ENCODE results near the gene GALNTL6. TPM values are rescaled to one million over a fixed set of nuclear protein-coding genes. Genes with fewer than 3 reads are reported as not detected.

Gene GALNTL6
- total and polyA plus RNA-seq, 7 experiments from 2014 or later, result not detected

GRCh38 chr4:172155838-172156345 lies 342.7 kb downstream of the GALNTL6 start:
- POLR2A ChIA-PET, result no interaction called here
- peaks cover 0 to 12% (median 0%) of the 10 kb centered on the region in 11 donors for H3K9me3 Mint-ChIP-seq
- H3K4me3 Mint-ChIP-seq, result no peak overlapping the region
- Histone ChIP-seq H3K4me3 (ENCODE audit: low read length) (no peak overlapping the region), H3K4me1 (ENCODE audit: control insufficient read depth in 2 of 2, insufficient read depth in 2 of 2, low read length in 2 of 2) (no peaks in the 10 kb centered on the region), H3K27me3 (ENCODE audit: control insufficient read depth in 2 of 2, insufficient read depth in 2 of 2, low read length in 2 of 2) (no peaks in the 10 kb centered on the region), H3K9me3 (ENCODE audit: control insufficient read depth in 2 of 3, low read length in 3 of 3) (no peaks in the 10 kb centered on the region), H3K27ac (ENCODE audit: low read depth, low read length) (no peak overlapping the region), H3K36me3 (ENCODE audit: control insufficient read depth in 2 of 3, insufficient read depth in 3 of 3, low read length in 3 of 3) (no peaks in the 10 kb centered on the region)
- peaks cover 0 to 2% (median 0%) of the 10 kb centered on the region in 7 donors for H3K4me1 Mint-ChIP-seq
- CTCF ChIA-PET, result no interaction called here
- no peak overlapping the region for H3K27ac Mint-ChIP-seq
- H3K27me3 Mint-ChIP-seq, result no peaks in the 10 kb centered on the region
- intact Hi-C loops (cut with micrococcal nuclease), result no loop called here
- no peaks in the 10 kb centered on the region for H3K36me3 Mint-ChIP-seq
- ATAC-seq, result no peak
- DNase-seq, result no peak

DNA sequence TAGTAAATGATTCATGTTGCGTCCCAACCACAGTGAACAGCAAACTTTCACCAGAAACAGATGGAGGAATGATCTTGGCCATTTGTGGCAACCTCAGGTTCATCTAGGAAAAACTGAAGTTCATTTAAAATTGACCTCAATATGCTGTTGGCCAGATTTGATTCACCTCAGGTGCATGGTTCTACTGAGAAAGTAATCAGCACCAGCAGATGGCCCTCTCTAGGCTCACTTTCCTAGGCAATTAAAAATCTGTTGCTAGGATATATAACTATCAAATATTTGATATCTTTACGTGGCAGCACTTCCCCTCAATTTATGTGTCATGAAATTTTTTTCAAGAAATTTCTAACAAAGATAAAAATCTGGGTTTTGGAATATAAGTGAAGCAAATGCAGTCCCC lies 344.7 kb downstream of the GALNTL6 start:
- H3K36me3 ChIP-seq (ENCODE audit: control insufficient read depth in 2 of 3, insufficient read depth in 3 of 3, low read length in 3 of 3), result no peaks in the 10 kb centered on the region
- no peaks in the 10 kb centered on the region for H3K9me3 ChIP-seq (ENCODE audit: control insufficient read depth in 2 of 3, low read length in 3 of 3)

DNA sequence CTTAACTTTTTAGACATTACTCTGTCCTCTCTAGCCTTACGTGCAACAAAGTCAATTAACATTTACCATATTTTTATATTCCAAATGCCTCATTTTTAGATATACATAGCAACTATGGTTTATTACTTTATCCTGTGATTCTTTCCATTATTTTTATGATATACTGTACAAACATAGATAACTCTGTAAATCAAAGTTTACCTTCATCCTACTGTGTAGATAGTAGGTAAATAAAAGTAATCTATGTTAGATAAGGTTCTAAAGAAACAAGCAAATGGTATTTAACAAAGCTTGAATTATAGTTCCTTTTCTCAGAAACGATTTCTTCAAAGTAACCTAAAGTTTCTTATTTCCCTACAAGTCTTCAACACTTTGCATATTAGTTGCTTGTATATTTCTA lies 350.0 kb downstream of the GALNTL6 start:
- no peak overlapping the region for H3K27ac Mint-ChIP-seq
- H3K9me3 Mint-ChIP-seq, result peaks cover 0 to 28% (median under 1%) of the 10 kb centered on the region in 11 donors
- intact Hi-C loops (cut with micrococcal nuclease), result no loop called here
- ChIA-PET CTCF (no interaction called here), POLR2A (no interaction called here)
- H3K27me3 ChIP-seq (ENCODE audit: control insufficient read depth in 2 of 2, insufficient read depth in 2 of 2, low read length in 2 of 2), result no peaks in the 10 kb centered on the region
- H3K27me3 Mint-ChIP-seq, result no peaks in the 10 kb centered on the region
- no peak overlapping the region for H3K4me3 ChIP-seq (ENCODE audit: low read length)
- no peaks in the 10 kb centered on the region for H3K36me3 Mint-ChIP-seq
- ATAC-seq (no peak), DNase-seq (no peak)
- no peak overlapping the region for H3K4me3 Mint-ChIP-seq
- H3K36me3 ChIP-seq (ENCODE audit: control insufficient read depth in 2 of 3, insufficient read depth in 3 of 3, low read length in 3 of 3), result no peaks in the 10 kb centered on the region
- no peaks in the 10 kb centered on the region for H3K9me3 ChIP-seq (ENCODE audit: control insufficient read depth in 2 of 3, low read length in 3 of 3)
- no peaks in the 10 kb centered on the region for H3K4me1 ChIP-seq (ENCODE audit: control insufficient read depth in 2 of 2, insufficient read depth in 2 of 2, low read length in 2 of 2)
- no peaks in the 10 kb centered on the region for H3K4me1 Mint-ChIP-seq
- no peak overlapping the region for H3K27ac ChIP-seq (ENCODE audit: low read depth, low read length)

More for the DNA sequence above, 344.7 kb downstream of the GALNTL6 start:
- Mint-ChIP-seq H3K4me3 (no peak overlapping the region), H3K27ac (no peak overlapping the region), H3K9me3 (peaks cover 0 to 22% (median 0%) of the 10 kb centered on the region in 11 donors), H3K36me3 (no peaks in the 10 kb centered on the region), H3K27me3 (no peaks in the 10 kb centered on the region), H3K4me1 (peaks cover 0 to 2% (median 0%) of the 10 kb centered on the region in 7 donors)
- H3K27ac ChIP-seq (ENCODE audit: low read depth, low read length), result no peak overlapping the region
- H3K27me3 ChIP-seq (ENCODE audit: control insufficient read depth in 2 of 2, insufficient read depth in 2 of 2, low read length in 2 of 2), result no peaks in the 10 kb centered on the region
- H3K4me1 ChIP-seq (ENCODE audit: control insufficient read depth in 2 of 2, insufficient read depth in 2 of 2, low read length in 2 of 2), result no peaks in the 10 kb centered on the region
- CTCF ChIA-PET, result no interaction called here
- POLR2A ChIA-PET, result no interaction called here
- no peak for ATAC-seq
- intact Hi-C loops (cut with micrococcal nuclease), result no loop called here
- no peak for DNase-seq
- no peak overlapping the region for H3K4me3 ChIP-seq (ENCODE audit: low read length)

- POLR2A ChIA-PET, result no interaction called here
- ATAC-seq (no peak), DNase-seq (no peak)
- Mint-ChIP-seq H3K36me3 (no peaks in the 10 kb centered on the region), H3K9me3 (peaks cover 2 to 23% (median 5%) of the 10 kb centered on the region in 11 donors), H3K27me3 (no peaks in the 10 kb centered on the region), H3K4me1 (no peaks in the 10 kb centered on the region), H3K4me3 (no peak overlapping the region), H3K27ac (no peak overlapping the region)
- H3K4me1 ChIP-seq (ENCODE audit: control insufficient read depth in 2 of 2, insufficient read depth in 2 of 2, low read length in 2 of 2), result no peaks in the 10 kb centered on the region
- H3K9me3 ChIP-seq (ENCODE audit: control insufficient read depth in 2 of 3, low read length in 3 of 3), result no peaks in the 10 kb centered on the region
- intact Hi-C loops (cut with micrococcal nuclease), result no loop called here
- no peaks in the 10 kb centered on the region for H3K27me3 ChIP-seq (ENCODE audit: control insufficient read depth in 2 of 2, insufficient read depth in 2 of 2, low read length in 2 of 2)
- CTCF ChIA-PET, result no interaction called here
- no peak overlapping the region for H3K27ac ChIP-seq (ENCODE audit: low read depth, low read length)
- H3K4me3 ChIP-seq (ENCODE audit: low read length), result no peak overlapping the region
- H3K36me3 ChIP-seq (ENCODE audit: control insufficient read depth in 2 of 3, insufficient read depth in 3 of 3, low read length in 3 of 3), result no peaks in the 10 kb centered on the region
Observed at GRCh38 chr4:172168888-172169287, 355.7 kb downstream of the GALNTL6 start.

DNA sequence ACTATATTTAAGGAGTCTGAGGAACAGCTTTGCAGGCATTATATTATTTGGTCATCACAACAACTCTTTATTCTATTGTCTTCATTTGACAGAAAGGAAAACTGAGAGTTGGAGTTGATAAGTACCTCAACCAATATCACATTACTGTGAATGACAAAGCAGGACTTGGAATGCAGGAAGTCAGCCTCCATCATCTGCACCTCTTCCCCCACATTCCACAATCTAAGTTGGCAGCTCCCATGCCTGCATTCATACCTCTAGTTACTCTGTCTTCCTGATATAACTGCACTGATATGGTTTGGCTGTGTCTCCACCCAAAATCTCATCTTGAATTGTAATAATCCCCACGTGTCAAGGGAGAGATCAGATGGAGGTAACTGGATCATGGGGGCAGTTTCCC lies 356.7 kb downstream of the GALNTL6 start:
- Mint-ChIP-seq H3K27me3 (no peaks in the 10 kb centered on the region), H3K27ac (no peak overlapping the region), H3K4me3 (no peak overlapping the region), H3K9me3 (peaks cover 2 to 25% (median 4%) of the 10 kb centered on the region in 11 donors), H3K4me1 (no peaks in the 10 kb centered on the region), H3K36me3 (no peaks in the 10 kb centered on the region)
- no peak overlapping the region for H3K4me3 ChIP-seq (ENCODE audit: low read length)
- ATAC-seq (no peak), DNase-seq (no peak)
- intact Hi-C loops (cut with micrococcal nuclease), result no loop called here
- H3K27ac ChIP-seq (ENCODE audit: low read depth, low read length), result no peak overlapping the region
- no peaks in the 10 kb centered on the region for H3K36me3 ChIP-seq (ENCODE audit: control insufficient read depth in 2 of 3, insufficient read depth in 3 of 3, low read length in 3 of 3)
- ChIA-PET CTCF (no interaction called here), POLR2A (no interaction called here)
- no peaks in the 10 kb centered on the region for H3K9me3 ChIP-seq (ENCODE audit: control insufficient read depth in 2 of 3, low read length in 3 of 3)
- H3K4me1 ChIP-seq (ENCODE audit: control insufficient read depth in 2 of 2, insufficient read depth in 2 of 2, low read length in 2 of 2), result no peaks in the 10 kb centered on the region
- H3K27me3 ChIP-seq (ENCODE audit: control insufficient read depth in 2 of 2, insufficient read depth in 2 of 2, low read length in 2 of 2), result no peaks in the 10 kb centered on the region

DNA sequence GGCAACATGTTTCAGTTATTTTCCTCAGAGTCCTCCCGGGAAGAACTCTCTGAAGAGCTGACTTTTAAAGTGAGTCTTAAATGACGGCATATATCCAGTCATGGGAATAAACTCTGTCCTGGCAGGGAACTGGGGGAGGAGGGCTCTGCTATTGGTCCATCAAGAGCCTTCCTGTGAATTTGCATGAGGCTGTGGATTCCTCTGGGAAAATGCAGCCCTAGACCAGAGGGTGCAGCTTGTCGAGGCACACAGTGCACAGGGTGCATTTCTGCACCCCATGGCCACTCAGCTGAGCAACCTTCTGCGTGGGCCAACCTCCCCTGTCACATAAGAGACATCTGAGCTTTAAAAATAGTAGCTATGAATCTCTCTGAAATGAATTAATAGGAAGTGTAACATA lies 360.0 kb downstream of the GALNTL6 start:
- Histone ChIP-seq H3K9me3 (ENCODE audit: control insufficient read depth in 2 of 3, low read length in 3 of 3) (no peaks in the 10 kb centered on the region), H3K4me1 (ENCODE audit: control insufficient read depth in 2 of 2, insufficient read depth in 2 of 2, low read length in 2 of 2) (no peaks in the 10 kb centered on the region), H3K4me3 (ENCODE audit: low read length) (no peak overlapping the region), H3K27ac (ENCODE audit: low read depth, low read length) (no peak overlapping the region), H3K36me3 (ENCODE audit: control insufficient read depth in 2 of 3, insufficient read depth in 3 of 3, low read length in 3 of 3) (no peaks in the 10 kb centered on the region), H3K27me3 (ENCODE audit: control insufficient read depth in 2 of 2, insufficient read depth in 2 of 2, low read length in 2 of 2) (no peaks in the 10 kb centered on the region)
- no peaks in the 10 kb centered on the region for H3K27me3 Mint-ChIP-seq
- H3K9me3 Mint-ChIP-seq, result peaks cover 0 to 25% (median 3%) of the 10 kb centered on the region in 11 donors
- DNase-seq (no peak), ATAC-seq (no peak)
- ChIA-PET CTCF (no interaction called here), POLR2A (no interaction called here)
- intact Hi-C loops (cut with micrococcal nuclease), result no loop called here
- H3K4me3 Mint-ChIP-seq, result no peak overlapping the region
- H3K4me1 Mint-ChIP-seq, result no peaks in the 10 kb centered on the region
- no peak overlapping the region for H3K27ac Mint-ChIP-seq
- H3K36me3 Mint-ChIP-seq, result no peaks in the 10 kb centered on the region

GRCh38 chr4:172177382-172177781 lies 364.2 kb downstream of the GALNTL6 start:
- no peaks in the 10 kb centered on the region for H3K36me3 ChIP-seq (ENCODE audit: control insufficient read depth in 2 of 3, insufficient read depth in 3 of 3, low read length in 3 of 3)
- intact Hi-C loops (cut with micrococcal nuclease), result no loop called here
- DNase-seq (no peak), ATAC-seq (no peak)
- POLR2A ChIA-PET, result no interaction called here
- no peaks in the 10 kb centered on the region for H3K36me3 Mint-ChIP-seq
- no peaks in the 10 kb centered on the region for H3K27me3 ChIP-seq (ENCODE audit: control insufficient read depth in 2 of 2, insufficient read depth in 2 of 2, low read length in 2 of 2)
- H3K4me3 ChIP-seq (ENCODE audit: low read length), result no peak overlapping the region
- no peaks in the 10 kb centered on the region for H3K4me1 Mint-ChIP-seq
- no peaks in the 10 kb centered on the region for H3K9me3 ChIP-seq (ENCODE audit: control insufficient read depth in 2 of 3, low read length in 3 of 3)
- CTCF ChIA-PET, result no interaction called here
- H3K27ac ChIP-seq (ENCODE audit: low read depth, low read length), result no peak overlapping the region
- no peaks in the 10 kb centered on the region for H3K27me3 Mint-ChIP-seq
- no peak overlapping the region for H3K4me3 Mint-ChIP-seq
- peaks cover 0 to 25% (median 8%) of the 10 kb centered on the region in 11 donors for H3K9me3 Mint-ChIP-seq
- H3K4me1 ChIP-seq (ENCODE audit: control insufficient read depth in 2 of 2, insufficient read depth in 2 of 2, low read length in 2 of 2), result no peaks in the 10 kb centered on the region
- H3K27ac Mint-ChIP-seq, result no peak overlapping the region

All from naive thymus-derived CD4-positive, alpha-beta T cell (primary cell).